HG02678 (cell line): ENCODE data around the gene ARHGAP28.
"Not testable (repeated sequence)": the region's sequence is repeated elsewhere in the genome, so short reads cannot be mapped to it uniquely, and the experiment has no call there.

Source experiments
- ATAC-seq: cut with Tn5 transposase; IDR thresholded peaks from one replicate; pipeline ENCODE4 v1.9.1; 2021; ENCODE audit warnings: mild to moderate bottlenecking, moderate library complexity; ENCODE audit not compliant: unreplicated experiment

ARHGAP28 gene

GRCh38 chr18:6901286-6901926 lies 171.9 kb downstream of the ARHGAP28 start:
- ATAC-seq, result no peak

- ATAC-seq, result no peak
Measured at GRCh38 chr18:6917072-6917471, 187.6 kb downstream of the ARHGAP28 start.

DNA sequence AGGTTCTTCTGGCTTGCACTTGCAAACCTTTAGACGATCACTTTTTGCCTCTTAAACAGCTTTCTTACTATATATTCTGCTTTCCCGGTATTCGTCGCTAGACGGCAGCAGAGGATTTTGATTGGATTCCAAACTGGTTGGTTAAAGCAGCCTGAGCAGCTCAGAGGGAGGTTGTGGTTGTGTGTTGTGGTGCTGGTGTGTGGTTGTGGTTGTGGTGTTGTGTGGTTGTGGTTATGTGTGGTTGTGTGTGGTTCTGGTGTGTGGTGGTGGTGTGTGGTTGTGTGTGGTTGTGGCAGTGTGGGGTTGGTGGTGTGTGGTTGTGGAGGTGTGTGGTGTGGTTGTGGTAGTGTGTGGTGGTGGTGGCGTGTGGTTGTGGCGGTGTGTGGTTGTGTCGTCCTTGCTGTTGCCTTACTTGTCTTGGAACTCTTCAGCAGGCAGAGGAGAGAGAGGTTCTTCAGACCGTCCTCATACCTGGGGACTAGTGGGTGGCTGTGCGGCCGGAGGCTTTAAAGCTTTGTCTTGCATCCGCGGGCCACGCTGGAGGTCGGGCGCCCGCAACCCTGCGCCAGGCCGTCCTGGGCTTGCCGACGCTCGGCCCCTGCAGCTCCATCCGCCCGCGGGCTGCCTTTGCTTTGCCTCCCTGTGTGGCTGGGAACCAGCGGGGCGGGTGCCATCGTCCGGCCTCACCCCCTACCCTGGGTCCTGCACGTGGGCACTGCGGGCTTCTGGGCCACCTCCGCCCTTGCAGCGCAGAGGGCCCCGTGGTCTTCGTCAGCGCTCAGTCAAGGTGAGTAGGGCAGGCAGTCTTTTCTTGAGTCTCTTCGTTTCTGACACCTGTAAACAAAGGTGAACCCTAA lies 190.8 kb downstream of the ARHGAP28 start:
- ATAC-seq, result no peak

DNA sequence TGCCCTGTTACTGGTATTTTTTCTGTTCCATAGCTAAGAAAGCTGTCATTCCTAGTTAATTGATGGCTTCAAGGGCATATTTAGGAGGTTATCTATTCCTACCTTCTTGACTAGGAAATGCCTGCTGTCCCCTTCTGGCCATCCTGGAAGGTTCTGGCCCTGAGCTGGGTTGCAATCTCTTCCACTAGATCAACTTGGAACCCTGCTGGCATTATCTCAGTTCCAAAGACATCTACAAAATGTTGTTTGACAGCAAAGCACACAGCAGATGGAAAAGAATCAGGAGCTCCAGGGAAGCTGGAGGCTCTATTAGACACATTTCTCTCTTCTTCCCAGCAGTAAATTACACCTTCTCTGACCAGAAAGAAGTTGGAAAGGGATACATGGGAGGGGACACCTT lies 192.1 kb downstream of the ARHGAP28 start:
- ATAC-seq, result no peak

DNA sequence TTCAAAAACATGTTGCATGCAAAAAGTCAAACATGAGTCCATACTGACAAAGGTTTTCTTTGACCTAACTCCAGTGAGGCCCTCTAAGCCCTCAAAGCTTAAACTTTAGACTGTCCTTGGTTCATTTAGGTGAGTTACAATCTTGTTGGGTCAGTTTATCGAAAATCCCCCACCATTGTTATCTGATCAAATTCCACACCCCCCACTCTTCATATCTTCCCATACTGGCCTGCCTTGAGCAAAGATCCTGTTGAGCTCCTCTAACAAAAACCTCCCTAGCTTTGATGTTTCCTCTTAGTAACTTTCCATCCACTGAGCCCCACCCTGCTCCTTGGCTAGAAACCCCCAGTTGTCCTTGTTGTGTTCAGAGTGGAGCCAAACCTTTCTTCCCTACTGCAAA lies 193.7 kb downstream of the ARHGAP28 start:
- ATAC-seq, result no peak

DNA sequence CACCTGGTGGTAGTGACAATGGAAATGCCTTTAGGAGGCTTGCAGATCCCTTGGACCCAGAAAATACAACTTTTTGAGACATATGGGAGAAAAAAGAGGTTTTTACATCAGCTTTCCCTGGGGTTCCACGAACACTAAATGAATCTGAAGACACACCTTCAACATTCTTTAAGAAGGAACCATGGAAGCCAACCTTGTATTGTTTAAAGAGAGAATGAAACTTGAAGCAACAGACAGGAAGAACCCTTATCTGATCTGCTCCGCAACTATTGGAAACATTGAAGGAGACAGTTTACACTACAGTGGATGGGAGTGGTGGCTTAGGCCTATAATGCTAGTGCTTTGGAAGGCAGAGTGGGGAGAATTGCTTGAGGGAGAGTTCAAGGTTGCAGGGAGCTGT lies 197.6 kb downstream of the ARHGAP28 start:
- ATAC-seq, result no peak

DNA sequence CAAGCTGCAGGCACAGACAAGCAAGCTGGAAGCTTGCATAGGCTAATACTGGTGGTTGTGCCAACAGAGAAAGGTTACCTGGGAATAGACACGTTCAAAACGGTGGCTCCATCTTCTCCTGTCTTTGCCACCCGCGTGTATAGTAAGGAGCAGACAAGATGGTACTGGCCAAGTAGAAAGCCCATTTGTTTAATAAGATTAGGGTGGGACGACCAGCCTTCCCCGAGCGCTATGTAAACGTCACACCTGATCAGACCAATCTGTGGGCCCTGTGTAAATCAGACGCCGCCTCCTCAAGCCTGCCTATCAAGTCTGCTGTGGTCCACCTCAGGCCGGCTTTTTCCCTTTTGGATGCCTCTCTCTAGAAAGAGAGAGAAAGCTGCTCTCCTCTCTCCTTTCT lies 198.8 kb downstream of the ARHGAP28 start:
- ATAC-seq, result no peak

DNA sequence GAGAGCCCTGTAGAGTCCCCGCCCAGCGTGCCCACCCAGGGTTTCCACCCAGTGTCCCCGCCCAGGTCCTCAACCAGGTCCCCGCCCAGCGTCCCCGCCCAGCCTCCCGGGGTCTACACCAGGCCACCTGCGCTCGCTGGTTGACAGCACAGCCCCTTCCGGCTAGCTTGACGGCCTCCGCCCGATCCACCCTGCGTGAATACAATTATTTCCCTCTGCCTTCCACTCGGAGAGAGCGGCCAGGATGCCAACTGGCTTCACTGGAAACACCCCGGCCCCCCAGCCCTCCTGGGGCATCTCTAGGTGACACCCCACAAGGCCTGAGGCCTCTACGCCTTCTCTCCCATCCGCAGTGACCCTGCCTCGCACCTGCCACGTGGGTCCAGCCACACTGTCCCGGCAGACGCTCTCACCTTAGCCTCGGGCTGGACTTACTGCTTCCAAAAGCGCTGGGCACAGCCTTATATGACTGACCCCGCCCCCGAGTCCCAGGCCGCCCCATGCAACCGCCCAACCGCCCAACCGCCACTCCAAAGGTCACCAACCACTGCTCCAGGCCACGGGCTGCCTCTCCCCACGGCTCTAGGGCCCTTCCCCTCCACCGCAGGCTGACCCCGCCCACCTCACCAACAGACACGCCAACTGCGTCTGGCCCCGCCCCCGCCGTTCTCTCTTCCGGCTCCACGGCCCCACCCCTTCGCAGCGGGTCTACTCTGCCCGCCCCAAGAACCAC lies 200.0 kb downstream of the ARHGAP28 start:
- no peak for ATAC-seq

DNA sequence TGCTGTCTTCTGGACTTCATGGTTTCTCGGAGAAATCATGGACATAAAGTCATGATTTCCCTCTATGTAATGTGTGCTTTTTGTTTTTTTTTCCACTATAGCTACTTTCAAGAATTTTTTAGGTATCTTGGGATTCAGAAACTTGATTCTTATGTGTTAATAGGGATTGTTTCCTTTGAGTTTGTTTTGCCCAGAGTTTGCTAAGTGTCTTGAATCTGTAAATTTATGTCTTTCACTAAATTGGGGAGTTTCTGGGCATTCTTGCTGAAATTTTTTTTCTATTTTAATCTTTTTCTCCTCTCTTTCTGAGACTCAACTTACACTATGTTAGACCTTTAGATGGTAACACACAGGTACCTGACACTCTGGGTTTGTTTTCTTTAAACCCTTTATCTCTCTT lies 205.3 kb downstream of the ARHGAP28 start:
- ATAC-seq, result no peak

- no peak for ATAC-seq
Measured at GRCh38 chr18:6938003-6938402, 208.5 kb downstream of the ARHGAP28 start.

- ATAC-seq, result not testable (repeated sequence)
Measured at GRCh38 chr18:6938403-6938802, 208.9 kb downstream of the ARHGAP28 start.

GRCh38 chr18:6939972-6940371 lies 210.5 kb downstream of the ARHGAP28 start:
- ATAC-seq, result no peak

DNA sequence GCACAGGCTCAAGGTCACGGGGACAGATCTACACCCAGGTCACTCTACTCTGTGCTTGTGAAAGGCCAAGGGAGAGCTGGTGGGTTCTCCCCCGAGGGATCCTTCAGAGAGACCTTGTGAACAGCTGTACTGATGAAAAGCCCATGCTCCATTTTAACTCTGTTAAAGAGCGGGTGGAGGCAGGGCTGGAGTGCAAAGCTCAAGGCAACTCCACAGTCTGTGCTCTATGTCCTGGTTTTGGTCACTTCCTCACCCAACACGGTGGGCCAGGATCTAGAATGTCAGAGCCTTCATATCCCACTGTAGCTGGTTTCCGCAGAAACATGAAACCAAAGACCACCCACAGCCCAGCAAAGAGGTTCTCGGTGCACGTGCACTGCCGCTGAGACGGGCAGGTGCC lies 210.9 kb downstream of the ARHGAP28 start:
- ATAC-seq, result no peak

GRCh38 chr18:6941996-6942395 lies 212.5 kb downstream of the ARHGAP28 start:
- no peak for ATAC-seq

- no peak for ATAC-seq
Measured at GRCh38 chr18:6942742-6943141, 213.2 kb downstream of the ARHGAP28 start.

DNA sequence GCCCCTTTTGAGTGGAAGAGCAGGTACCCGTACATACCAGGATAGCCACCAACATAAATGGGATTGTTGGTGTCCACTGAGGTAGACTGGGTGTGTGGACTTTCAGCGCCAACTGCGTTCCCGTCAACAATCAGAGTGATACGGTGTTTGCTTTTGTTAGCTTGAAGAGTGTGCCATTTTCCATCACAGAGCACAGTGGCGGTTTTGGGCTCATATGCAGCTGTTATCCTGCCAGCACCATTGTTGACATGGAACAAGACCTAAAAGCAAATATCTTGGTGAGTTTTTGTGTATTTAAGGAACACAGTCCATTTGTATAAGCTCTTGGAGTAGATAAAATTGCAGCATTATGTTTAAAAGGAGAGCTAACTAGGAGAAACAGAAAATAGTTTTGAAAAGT lies 213.6 kb downstream of the ARHGAP28 start:
- no peak for ATAC-seq

- ATAC-seq, result no peak
Measured at GRCh38 chr18:6947338-6948030, 218.0 kb downstream of the ARHGAP28 start.

DNA sequence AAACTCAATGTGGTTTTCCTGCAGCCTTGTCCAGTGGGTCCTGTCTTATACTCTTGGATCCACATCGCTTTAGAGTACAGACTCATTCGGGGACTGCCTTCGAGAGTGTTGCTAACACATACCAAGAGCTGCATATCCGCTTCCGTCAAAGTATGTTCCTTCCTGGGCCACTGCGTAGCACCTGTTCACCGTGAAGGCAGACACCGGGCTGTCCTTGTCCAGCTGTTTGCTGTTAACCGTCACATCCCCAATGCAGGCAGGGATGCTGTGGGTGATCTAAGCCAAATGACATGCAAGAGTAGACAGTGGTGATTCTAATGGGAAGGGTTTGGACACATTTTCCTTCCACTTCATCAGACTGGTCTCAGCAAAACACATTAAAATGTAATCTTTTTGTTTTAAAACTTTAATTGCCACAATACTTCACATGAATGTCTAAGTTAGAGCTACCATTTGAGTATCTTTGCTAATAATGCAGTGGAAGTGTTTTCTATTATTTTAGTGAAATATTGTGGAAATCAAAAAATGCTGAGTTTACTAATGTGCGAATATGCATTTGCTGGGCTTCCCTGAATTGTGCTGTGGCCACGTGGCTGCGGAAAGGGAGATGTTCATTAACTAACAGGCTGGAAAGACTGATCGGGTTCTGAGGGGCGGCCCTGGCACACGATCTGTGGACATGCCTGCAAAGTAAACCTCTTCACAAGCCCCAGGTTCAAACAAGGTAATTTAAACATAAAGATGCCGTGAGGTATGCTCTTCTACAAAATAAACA lies 219.0 kb downstream of the ARHGAP28 start:
- ATAC-seq, result no peak

- ATAC-seq, result no peak
Measured at GRCh38 chr18:6949800-6950586, 220.5 kb downstream of the ARHGAP28 start.

DNA sequence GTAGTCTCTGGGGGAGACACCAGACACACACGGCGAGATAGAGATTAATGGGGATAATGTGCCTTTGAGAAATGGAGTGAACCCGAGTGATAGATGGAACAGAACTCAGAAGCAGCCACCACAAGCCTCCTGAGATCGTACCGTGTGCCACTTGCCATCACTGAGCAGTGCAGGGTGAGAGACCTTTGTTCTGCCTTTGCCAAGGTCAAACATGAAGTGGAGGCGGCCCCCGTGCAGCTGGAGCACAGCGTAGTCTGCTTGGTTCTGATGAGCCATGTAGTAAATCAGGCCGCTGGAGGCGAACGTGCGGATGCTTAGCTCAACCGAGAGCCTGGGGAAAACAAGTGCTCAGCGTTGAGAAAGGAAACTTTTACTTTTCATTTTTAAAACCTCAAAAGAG lies 221.1 kb downstream of the ARHGAP28 start:
- no peak for ATAC-seq
